ENCODE measurements around the gene CHRND. TPM values are rescaled to one million over a fixed set of nuclear protein-coding genes. Genes with fewer than 3 reads are reported as not detected.

The CHRND gene
- total RNA-seq, 4 donors from 2014 or later: not detected

Other genes starting within 250 kb of the CHRND start
- not detected for gene ALPP, start 147.4 kb upstream of the CHRND start, total RNA-seq
- gene ALPG, start 119.3 kb upstream of the CHRND start, total RNA-seq: not detected
- 100 to 1,000 TPM in 3 of 4 donors, 10 to 100 TPM in 1; 22.3 to 473 (median 350) TPM for gene ALPI, start 70.0 kb upstream of the CHRND start, total RNA-seq
- not detected for gene ECEL1, start 38.3 kb upstream of the CHRND start, total RNA-seq
- gene PRSS56, start 5.8 kb upstream of the CHRND start, total RNA-seq: not detected
- not detected for gene CHRNG, start 13.5 kb downstream of the CHRND start, total RNA-seq
- gene TIGD1, start 24.4 kb downstream of the CHRND start, total RNA-seq: 10 to 100 TPM in 3 of 4 donors, 1 to 10 TPM in 1; 8.6 to 31.4 (median 13.4) TPM
- gene EIF4E2, start 24.5 kb downstream of the CHRND start, total RNA-seq: 10 to 100 TPM; 33.0 to 51.8 (median 44.1) TPM
- gene EFHD1, start 107.4 kb downstream of the CHRND start, total RNA-seq: 10 to 100 TPM in 2 of 4 donors, 1 to 10 TPM in 2; 1.9 to 14.9 (median 8.9) TPM
- 100 to 1,000 TPM in 1 of 4 donors, 10 to 100 TPM in 3; 82.5 to 126 (median 90.1) TPM for gene GIGYF2, start 171.2 kb downstream of the CHRND start, total RNA-seq